K562 (cell line): ENCODE results near the gene C1QL2. TPM values are rescaled to one million over a fixed set of nuclear protein-coding genes. Genes with fewer than 3 reads are reported as not detected.

ENCODE experiments used
- CBFA2T2 ChIP-seq: fragments of 450-650 bp; conservative IDR thresholded peaks from 2 replicates; pipeline ENCODE4 v1.6.1; 2017; ENCODE audit warnings: mild to moderate bottlenecking
- CBFA2T3 ChIP-seq: fragments of 450-650 bp; IDR thresholded peaks from 2 replicates; pipeline ENCODE4 v1.6.1; 2017
- CEBPB ChIP-seq: fragments of 450-650 bp; IDR thresholded peaks from 2 replicates; pipeline ENCODE4 v1.6.1; 2016; ENCODE audit warnings: missing genetic modification characterization, missing compliant biosample characterization
- FOXA3 ChIP-seq, 2 experiments: fragments of 450-650 bp in 1 of 2; sonication (generic) in 1 of 2; formaldehyde crosslinking; IDR thresholded peaks in 1 of 2; conservative IDR thresholded peaks in 1 of 2; 2 replicates each; pipeline versions ENCODE4 v1.4.0 to v1.8.0; 2020 to 2022; ENCODE audit warnings: mild to moderate bottlenecking in 2 of 2, missing genetic modification reagents in 1 of 2
- GATA2 ChIP-seq: sonication (generic); formaldehyde crosslinking; IDR thresholded peaks from 2 replicates; pipeline ENCODE4 v1.4.0; 2020; ENCODE audit warnings: mild to moderate bottlenecking, missing genetic modification reagents
- MED1 ChIP-seq: sonication (generic); formaldehyde crosslinking; IDR thresholded peaks from 2 replicates; pipeline ENCODE4 v1.8.1; 2023; ENCODE audit warnings: missing genetic modification reagents, borderline replicate concordance
- NCOR1 ChIP-seq: fragments of 450-650 bp; IDR thresholded peaks from 2 replicates; pipeline ENCODE4 v1.6.1; 2016; ENCODE audit warnings: mild to moderate bottlenecking, moderate library complexity
- NFIC ChIP-seq: fragments of 450-650 bp; IDR thresholded peaks from 2 replicates; pipeline ENCODE4 v1.6.1; 2017; ENCODE audit warnings: mild to moderate bottlenecking, inconsistent platforms
- POLR2AphosphoS5 ChIP-seq: IDR thresholded peaks from 2 replicates; pipeline ENCODE4 v1.6.1; 2011; ENCODE audit warnings: mild to moderate bottlenecking, low read depth, low read length, moderate library complexity; ENCODE audit not compliant: control insufficient read depth, insufficient read depth
- RCOR1 ChIP-seq, 2 experiments: IDR thresholded peaks; 2 replicates each; pipeline ENCODE4 v1.6.1; 2012; ENCODE audit warnings: low read depth in 2 of 2, low read length in 2 of 2, borderline replicate concordance in 1 of 2, improper control_type of control experiment in 1 of 2
- RNF2 ChIP-seq: sonication (generic); IDR thresholded peaks from 2 replicates; pipeline ENCODE4 v1.6.1; 2016
- SMAD4 ChIP-seq: fragments of 250-450 bp; sonication (Bioruptor Pico); conservative IDR thresholded peaks from 2 replicates; pipeline ENCODE4 v1.8.0; 2021; ENCODE audit warnings: inconsistent platforms, mild to moderate bottlenecking, moderate library complexity
- SMARCA4 ChIP-seq: fragments of 450-650 bp; IDR thresholded peaks from 2 replicates; pipeline ENCODE4 v1.6.1; 2016
- SPI1 ChIP-seq: IDR thresholded peaks from 2 replicates; pipeline ENCODE4 v1.6.1; 2011; ENCODE audit warnings: low read depth, low read length, control low read depth, borderline replicate concordance
- TAL1 ChIP-seq: fragments of 450-650 bp; IDR thresholded peaks from 2 replicates; pipeline ENCODE4 v1.6.1; 2016; ENCODE audit warnings: mild to moderate bottlenecking
- TEAD4 ChIP-seq, 2 experiments: sonication (generic) in 1 of 2; formaldehyde crosslinking in 1 of 2; IDR thresholded peaks; 2 replicates each; pipeline versions ENCODE4 v1.6.1 to v1.8.0; 2012 to 2022; ENCODE audit warnings: borderline replicate concordance in 1 of 2, inconsistent platforms in 1 of 2, low read length in 1 of 2, mild to moderate bottlenecking in 1 of 2, missing genetic modification reagents in 1 of 2
- ZBTB11 ChIP-seq, 3 experiments: fragments of 200-800 bp in 1 of 3; fragments of 250-450 bp in 1 of 3; fragments of 450-650 bp in 1 of 3; sonication (Bioruptor Pico) in 1 of 3; sonication (Bioruptor generic) in 1 of 3; formaldehyde crosslinking in 1 of 3; IDR thresholded peaks; 2 replicates each; pipeline versions ENCODE4 v1.6.1 to v1.8.0; 2016 to 2022; ENCODE audit warnings: mild to moderate bottlenecking in 2 of 3, missing genetic modification characterization in 2 of 3, missing compliant biosample characterization in 1 of 3, moderate library complexity in 1 of 3
- ZNF79 ChIP-seq: fragments of 250-450 bp; sonication (Bioruptor Pico); IDR thresholded peaks from 2 replicates; pipeline ENCODE4 v1.4.0; 2020; ENCODE audit warnings: low read depth, mild to moderate bottlenecking, moderate library complexity
- polyA plus RNA-seq, 8 experiments: library from polyadenylated mRNA; depleted of rRNA in 4 of 8; stranded (reverse) in 5 of 8; unstranded in 3 of 8; fragments of >200 nt; fragmentation: Nextera tagmentation in 2 of 8; fragmentation: Illumina TruSeq in 1 of 8; extraction: Ambion mirVana in 2 of 8; extraction: Trizol in 1 of 8; gene quantifications; 2 replicates each; pipeline versions ENCODE4 v1.2.1 to v1.2.3, GENCODE V29; 2011 to 2014; ENCODE audit warnings: inconsistent platforms in 1 of 8, missing spikeins in 1 of 8
- total RNA-seq, 7 experiments: library from RNA; depleted of rRNA in 6 of 7; stranded (reverse); fragments of >200 nt in 6 of 7; fragmentation: Illumina TruSeq in 2 of 7; extraction: Trizol in 2 of 7; gene quantifications; 2 replicates each; pipeline versions ENCODE4 v1.2.1 to v1.2.3, GENCODE V29; 2011 to 2021; ENCODE audit warnings: low replicate concordance in 1 of 7
- TF ChIP-seq, protein P1 (sequence below): fragments of 250-450 bp; sonication (Bioruptor Pico); IDR thresholded peaks from 2 replicates; pipeline ENCODE4 v1.5.0; 2021
- TF ChIP-seq, protein P2 (sequence below): fragments of 450-650 bp; IDR thresholded peaks from 2 replicates; pipeline ENCODE4 v1.6.1; 2016
- TF ChIP-seq, protein P3 (sequence below): fragments of 250-450 bp; sonication (Bioruptor Pico); IDR thresholded peaks from 2 replicates; pipeline ENCODE4 v1.4.0; 2020; ENCODE audit warnings: mild to moderate bottlenecking, moderate library complexity
- TF ChIP-seq, protein P4 (sequence below): fragments of 250-450 bp; sonication (Bioruptor Pico); IDR thresholded peaks from 2 replicates; pipeline ENCODE4 v1.8.0; 2022; ENCODE audit warnings: moderate library complexity, mild to moderate bottlenecking, inconsistent platforms

Gene C1QL2
- total and polyA plus RNA-seq, 9 of the 15 experiments (the other 6 are each of a cell fraction or from before 2014, with no cell fraction given) = not detected

GRCh38 chr2:119175517-119175916 lies 17.0 kb upstream of the C1QL2 start (continued):
- TF ChIP-seq, protein P1, sequence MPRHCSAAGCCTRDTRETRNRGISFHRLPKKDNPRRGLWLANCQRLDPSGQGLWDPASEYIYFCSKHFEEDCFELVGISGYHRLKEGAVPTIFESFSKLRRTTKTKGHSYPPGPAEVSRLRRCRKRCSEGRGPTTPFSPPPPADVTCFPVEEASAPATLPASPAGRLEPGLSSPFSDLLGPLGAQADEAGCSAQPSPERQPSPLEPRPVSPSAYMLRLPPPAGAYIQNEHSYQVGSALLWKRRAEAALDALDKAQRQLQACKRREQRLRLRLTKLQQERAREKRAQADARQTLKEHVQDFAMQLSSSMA (CRISPR knock-in tag) = no peak
- TF ChIP-seq TEAD4 (IDR thresholded peaks at IDR 0.05; ENCODE audit: low read length) = peak; percentile 73; the same call in 1 of the 2 replicates
- no peak for TF ChIP-seq TEAD4 (CRISPR knock-in tag; IDR thresholded peaks at IDR 0.05; ENCODE audit: borderline replicate concordance)
- TF ChIP-seq SMAD4 (CRISPR knock-in tag) = peak; percentile 77
- TF ChIP-seq RCOR1 (IDR thresholded peaks at IDR 0.05; ENCODE audit: borderline replicate concordance in 1 of 2, low read depth in 2 of 2, low read length in 2 of 2) = peak in 1 of 2 experiments; percentile 51; a peak in 2 of 4 replicates
- peak; percentile 18; the same call in 1 of the 2 replicates for TF ChIP-seq SMARCA4
- TF ChIP-seq CEBPB (tag) = peak; percentile 71
- peak; percentile 72 for TF ChIP-seq NCOR1
- TF ChIP-seq, protein P2, sequence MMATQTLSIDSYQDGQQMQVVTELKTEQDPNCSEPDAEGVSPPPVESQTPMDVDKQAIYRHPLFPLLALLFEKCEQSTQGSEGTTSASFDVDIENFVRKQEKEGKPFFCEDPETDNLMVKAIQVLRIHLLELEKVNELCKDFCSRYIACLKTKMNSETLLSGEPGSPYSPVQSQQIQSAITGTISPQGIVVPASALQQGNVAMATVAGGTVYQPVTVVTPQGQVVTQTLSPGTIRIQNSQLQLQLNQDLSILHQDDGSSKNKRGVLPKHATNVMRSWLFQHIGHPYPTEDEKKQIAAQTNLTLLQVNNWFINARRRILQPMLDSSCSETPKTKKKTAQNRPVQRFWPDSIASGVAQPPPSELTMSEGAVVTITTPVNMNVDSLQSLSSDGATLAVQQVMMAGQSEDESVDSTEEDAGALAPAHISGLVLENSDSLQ = peak; percentile 58
- TF ChIP-seq NFIC = peak; percentile 38; the same call in 1 of the 2 replicates
- 0 out of 2 replicates have a peak, but pooled peaks have one; percentile 25 for TF ChIP-seq RNF2
- TF ChIP-seq, protein P3, sequence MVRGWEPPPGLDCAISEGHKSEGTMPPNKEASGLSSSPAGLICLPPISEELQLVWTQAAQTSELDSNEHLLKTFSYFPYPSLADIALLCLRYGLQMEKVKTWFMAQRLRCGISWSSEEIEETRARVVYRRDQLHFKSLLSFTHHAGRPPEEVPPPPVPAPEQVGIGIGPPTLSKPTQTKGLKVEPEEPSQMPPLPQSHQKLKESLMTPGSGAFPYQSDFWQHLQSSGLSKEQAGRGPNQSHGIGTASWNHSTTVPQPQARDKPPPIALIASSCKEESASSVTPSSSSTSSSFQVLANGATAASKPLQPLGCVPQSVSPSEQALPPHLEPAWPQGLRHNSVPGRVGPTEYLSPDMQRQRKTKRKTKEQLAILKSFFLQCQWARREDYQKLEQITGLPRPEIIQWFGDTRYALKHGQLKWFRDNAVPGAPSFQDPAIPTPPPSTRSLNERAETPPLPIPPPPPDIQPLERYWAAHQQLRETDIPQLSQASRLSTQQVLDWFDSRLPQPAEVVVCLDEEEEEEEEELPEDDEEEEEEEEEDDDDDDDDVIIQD (CRISPR knock-in tag) = no peak
- TF ChIP-seq CBFA2T2 = peak; percentile 71
- peak; percentile 62; the same call in 1 of the 2 replicates for TF ChIP-seq TAL1
- TF ChIP-seq SPI1 = peak; percentile 48; the same call in 1 of the 2 replicates
- no peak for TF ChIP-seq FOXA3 (CRISPR knock-in tag; conservative IDR thresholded peaks at IDR 0.05 in 1 of 2, IDR thresholded peaks at IDR 0.05 in 1 of 2)
- TF ChIP-seq, protein P4, sequence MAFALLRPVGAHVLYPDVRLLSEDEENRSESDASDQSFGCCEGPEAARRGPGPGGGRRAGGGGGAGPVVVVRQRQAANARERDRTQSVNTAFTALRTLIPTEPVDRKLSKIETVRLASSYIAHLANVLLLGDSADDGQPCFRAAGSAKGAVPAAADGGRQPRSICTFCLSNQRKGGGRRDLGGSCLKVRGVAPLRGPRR (CRISPR knock-in tag) = no peak
- peak; percentile 56; the same call in 1 of the 2 replicates for TF ChIP-seq GATA2
- peak; percentile 85 for TF ChIP-seq CBFA2T3
- no peak for TF ChIP-seq MED1 (CRISPR knock-in tag)
- TF ChIP-seq ZBTB11 (CRISPR knock-in tag; IDR thresholded peaks at IDR 0.05) = peak in 1 of 3 experiments; percentile 48; a peak in 1 of 6 replicates
- TF ChIP-seq ZNF79 (CRISPR knock-in tag) = no peak
- peak; percentile 53; the same call in 1 of the 2 replicates for TF ChIP-seq POLR2AphosphoS5
